Measurements from ENCODE around the gene MRPL28.

- TF ChIP-seq TARDBP (IDR thresholded peaks at IDR 0.05) = no peak
- TF ChIP-seq ELF4 (IDR thresholded peaks at IDR 0.05) = no peak
- TF ChIP-seq ZNF384 (IDR thresholded peaks at IDR 0.05) = peak; percentile 97
- TF ChIP-seq NFRKB (IDR thresholded peaks at IDR 0.05) = no peak
- no peak for TF ChIP-seq L3MBTL2 (conservative IDR thresholded peaks at IDR 0.05)
- no peak for TF ChIP-seq LEF1 (IDR thresholded peaks at IDR 0.05; ENCODE audit: borderline replicate concordance)
Observed at GRCh38 chr16:386641-387156, 16.4 kb upstream of the MRPL28 start.
